Mesothelial cell of epicardium (in vitro differentiated cells): ENCODE data around the gene CENPE. TPM values are rescaled to one million over a fixed set of nuclear protein-coding genes. Genes with fewer than 3 reads are reported as not detected.

Experiments
- DNase-seq, 2 experiments: peaks; one replicate each; pipeline ENCODE4 v3.0.0; 2021; ENCODE audit warnings: low spot score in 2 of 2; ENCODE audit not compliant: unreplicated experiment in 2 of 2
- H3K27ac Mint-ChIP-seq: 2 replicates; pipeline ENCODE4 v1.8.0; 2021; ENCODE audit warnings: mixed read lengths
- H3K27me3 Mint-ChIP-seq: 2 replicates; pipeline ENCODE4 v1.8.0; 2021; ENCODE audit warnings: low read depth, mixed read lengths
- H3K36me3 Mint-ChIP-seq: 2 replicates; pipeline ENCODE4 v1.8.0; 2021; ENCODE audit warnings: mixed read lengths
- H3K4me1 Mint-ChIP-seq: 2 replicates; pipeline ENCODE4 v1.8.0; 2021; ENCODE audit warnings: mixed read lengths
- H3K4me3 Mint-ChIP-seq: 2 replicates; pipeline ENCODE4 v1.8.0; 2021; ENCODE audit warnings: mild to moderate bottlenecking, moderate library complexity, mixed read lengths
- H3K9me3 Mint-ChIP-seq: 2 replicates; pipeline ENCODE4 v1.8.0; 2021; ENCODE audit warnings: mixed read lengths
- total RNA-seq: library from RNA; stranded (reverse); gene quantifications from 3 replicates; pipeline ENCODE4 v1.2.1, GENCODE V29; 2021
- TF ChIP-seq, protein P1 (sequence below): fragments of 200-600 bp; sonication (generic); IDR thresholded peaks from one replicate; pipeline ENCODE4 v1.5.0; 2021; ENCODE audit warnings: antibody characterized with exemption; ENCODE audit not compliant: unreplicated experiment

The CENPE gene
- total RNA-seq, 1 donor from 2014 or later, result 14.2 TPM

DNA sequence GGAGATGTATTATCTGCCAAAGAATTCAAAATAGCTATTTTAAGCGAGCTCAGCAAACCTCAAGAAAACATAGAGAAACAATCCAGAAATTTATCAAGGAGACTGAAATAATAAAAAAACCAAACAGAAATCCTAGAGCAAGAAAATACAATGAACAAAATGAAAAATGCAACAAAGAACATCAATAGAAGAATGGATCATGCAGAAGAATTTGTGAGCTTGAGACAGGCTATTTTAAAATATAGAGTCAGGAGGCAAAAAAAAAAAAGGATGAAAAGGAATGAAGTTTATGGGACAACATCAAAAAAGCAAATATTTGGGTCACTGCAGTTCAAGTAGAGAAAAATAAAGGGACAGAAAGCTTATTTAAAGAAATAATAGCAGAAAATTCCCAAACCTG lies 29.1 kb downstream of the CENPE start:
- Mint-ChIP-seq H3K4me3 (no peak overlapping the region), H3K27ac (no peak overlapping the region), H3K4me1 (no peaks in the 10 kb centered on the region), H3K9me3 (peaks cover 14% of the 10 kb centered on the region), H3K27me3 (no peaks in the 10 kb centered on the region), H3K36me3 (peaks cover 38% of the 10 kb centered on the region)
- DNase-seq, result no peak
- TF ChIP-seq, protein P1, sequence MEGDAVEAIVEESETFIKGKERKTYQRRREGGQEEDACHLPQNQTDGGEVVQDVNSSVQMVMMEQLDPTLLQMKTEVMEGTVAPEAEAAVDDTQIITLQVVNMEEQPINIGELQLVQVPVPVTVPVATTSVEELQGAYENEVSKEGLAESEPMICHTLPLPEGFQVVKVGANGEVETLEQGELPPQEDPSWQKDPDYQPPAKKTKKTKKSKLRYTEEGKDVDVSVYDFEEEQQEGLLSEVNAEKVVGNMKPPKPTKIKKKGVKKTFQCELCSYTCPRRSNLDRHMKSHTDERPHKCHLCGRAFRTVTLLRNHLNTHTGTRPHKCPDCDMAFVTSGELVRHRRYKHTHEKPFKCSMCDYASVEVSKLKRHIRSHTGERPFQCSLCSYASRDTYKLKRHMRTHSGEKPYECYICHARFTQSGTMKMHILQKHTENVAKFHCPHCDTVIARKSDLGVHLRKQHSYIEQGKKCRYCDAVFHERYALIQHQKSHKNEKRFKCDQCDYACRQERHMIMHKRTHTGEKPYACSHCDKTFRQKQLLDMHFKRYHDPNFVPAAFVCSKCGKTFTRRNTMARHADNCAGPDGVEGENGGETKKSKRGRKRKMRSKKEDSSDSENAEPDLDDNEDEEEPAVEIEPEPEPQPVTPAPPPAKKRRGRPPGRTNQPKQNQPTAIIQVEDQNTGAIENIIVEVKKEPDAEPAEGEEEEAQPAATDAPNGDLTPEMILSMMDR, result no peak

DNA sequence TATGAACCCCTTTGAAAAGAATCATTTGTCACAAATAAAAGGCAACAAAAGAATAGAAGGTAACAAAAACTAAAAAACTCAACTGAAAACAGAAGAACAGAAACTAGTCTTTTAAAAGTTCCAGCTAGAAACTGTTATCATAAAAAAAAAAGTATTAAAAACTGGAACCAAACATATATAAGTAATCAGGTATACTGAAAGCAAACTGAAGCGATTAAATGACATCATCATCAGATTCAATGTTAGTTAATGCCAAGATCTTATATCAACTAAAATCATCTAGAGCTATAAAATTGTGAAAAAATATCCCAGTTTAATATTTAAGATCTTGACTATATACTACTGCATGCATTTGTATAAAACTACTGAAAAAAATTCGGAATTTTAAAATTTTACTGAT lies 36.0 kb downstream of the CENPE start:
- Mint-ChIP-seq H3K9me3 (no peaks in the 10 kb centered on the region), H3K36me3 (peaks cover 9% of the 10 kb centered on the region), H3K27ac (no peak overlapping the region), H3K4me3 (no peak overlapping the region), H3K27me3 (no peaks in the 10 kb centered on the region), H3K4me1 (no peaks in the 10 kb centered on the region)
- no peak for DNase-seq
- TF ChIP-seq, protein P1, result no peak

DNA sequence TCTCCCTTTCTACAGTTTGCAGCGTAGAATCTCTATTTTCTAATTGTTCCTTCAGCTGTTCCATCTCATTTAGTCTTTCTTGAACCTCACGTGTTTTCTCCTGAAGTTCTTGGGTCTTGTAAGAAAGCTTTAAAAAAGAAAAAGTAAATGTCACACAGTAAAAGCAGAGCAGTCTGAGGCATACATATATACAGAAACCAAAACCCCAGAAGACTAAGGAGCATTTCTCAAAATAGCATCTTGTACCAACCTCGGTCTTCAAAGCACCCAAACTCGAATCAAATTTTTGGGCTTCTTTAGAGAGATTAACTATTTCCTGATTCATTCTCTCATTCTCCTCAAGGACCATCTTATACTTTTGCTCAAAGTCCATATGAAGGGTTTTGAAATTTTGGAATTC lies 39.4 kb downstream of the CENPE start:
- Mint-ChIP-seq H3K4me3 (no peak overlapping the region), H3K27me3 (no peaks in the 10 kb centered on the region), H3K27ac (no peak overlapping the region), H3K36me3 (peaks cover 27% of the 10 kb centered on the region), H3K4me1 (no peaks in the 10 kb centered on the region), H3K9me3 (peaks cover 16% of the 10 kb centered on the region)
- no peak for DNase-seq
- TF ChIP-seq, protein P1, result no peak

DNA sequence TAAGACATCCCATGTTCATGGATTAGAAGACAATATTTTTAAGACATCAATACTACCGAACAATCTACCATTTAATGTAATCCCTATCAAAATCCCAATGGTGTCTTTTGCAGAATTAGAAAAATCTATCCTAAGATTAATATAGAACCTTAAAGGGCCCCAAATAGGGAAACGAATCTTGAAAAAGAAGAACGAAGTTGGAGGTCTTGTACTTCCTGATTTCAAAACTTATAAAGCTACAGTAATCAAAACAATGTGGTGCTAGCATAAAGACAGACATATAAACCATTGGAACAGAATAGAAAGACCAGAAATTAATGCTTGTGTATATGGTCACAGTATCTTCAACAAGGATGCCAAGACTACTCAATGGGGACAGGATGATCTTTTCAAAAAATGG lies 42.0 kb downstream of the CENPE start:
- Mint-ChIP-seq H3K27me3 (no peaks in the 10 kb centered on the region), H3K4me1 (no peaks in the 10 kb centered on the region), H3K4me3 (no peak overlapping the region), H3K9me3 (peaks cover 16% of the 10 kb centered on the region), H3K27ac (no peak overlapping the region), H3K36me3 (peaks cover 34% of the 10 kb centered on the region)
- no peak for DNase-seq
- TF ChIP-seq, protein P1, result no peak

DNA sequence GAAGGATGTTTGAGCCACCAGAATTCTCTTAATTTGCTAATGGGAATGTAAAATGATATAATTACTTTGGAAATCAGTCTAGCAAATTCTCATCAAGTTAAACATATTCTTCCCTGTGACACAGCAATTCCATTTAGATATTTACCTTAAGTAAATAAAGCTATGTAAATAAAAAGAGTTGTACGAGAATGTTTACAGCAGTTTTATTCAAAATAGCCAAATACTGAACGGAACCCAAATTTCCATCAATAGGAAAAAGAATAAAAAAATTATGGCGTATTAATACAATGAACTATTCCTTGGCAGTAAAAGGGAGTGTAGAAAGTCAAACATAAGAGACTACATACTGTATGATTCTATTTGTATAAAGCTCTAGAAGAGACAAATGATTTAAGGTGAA lies 45.8 kb downstream of the CENPE start:
- H3K9me3 Mint-ChIP-seq, result peaks cover 16% of the 10 kb centered on the region
- H3K4me3 Mint-ChIP-seq, result no peak overlapping the region
- peaks cover 48% of the 10 kb centered on the region for H3K36me3 Mint-ChIP-seq
- H3K4me1 Mint-ChIP-seq, result no peaks in the 10 kb centered on the region
- no peak overlapping the region for H3K27ac Mint-ChIP-seq
- no peaks in the 10 kb centered on the region for H3K27me3 Mint-ChIP-seq
- TF ChIP-seq, protein P1, result no peak
- no peak for DNase-seq

DNA sequence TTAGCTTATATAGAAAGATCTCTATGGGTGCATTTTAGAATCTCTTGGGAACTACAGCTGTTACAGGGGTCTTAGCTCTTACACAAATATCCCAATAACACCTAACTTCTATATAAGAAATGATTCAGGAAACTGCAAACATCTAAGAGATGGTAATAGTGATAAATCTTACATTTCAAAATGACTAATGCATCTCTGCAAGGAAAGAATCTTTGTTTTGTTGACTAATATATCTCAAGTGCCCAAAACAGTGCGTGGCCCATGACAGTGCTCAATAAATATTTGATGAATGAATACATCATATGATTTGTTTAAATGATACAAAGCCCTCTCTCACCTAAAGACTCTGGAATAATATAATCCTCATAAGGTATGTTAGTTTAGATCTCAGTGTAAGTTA lies 47.5 kb downstream of the CENPE start:
- peaks cover 42% of the 10 kb centered on the region for H3K36me3 Mint-ChIP-seq
- no peak overlapping the region for H3K4me3 Mint-ChIP-seq
- no peaks in the 10 kb centered on the region for H3K4me1 Mint-ChIP-seq
- H3K9me3 Mint-ChIP-seq, result peaks cover 4% of the 10 kb centered on the region
- no peak overlapping the region for H3K27ac Mint-ChIP-seq
- TF ChIP-seq, protein P1, result no peak
- no peaks in the 10 kb centered on the region for H3K27me3 Mint-ChIP-seq
- no peak for DNase-seq
